GM06990 (cell line): Measurements from ENCODE around the gene TREH.

Source experiments
- DNase-seq: peaks from one replicate; pipeline ENCODE4 v3.0.0-alpha.2; 2011; ENCODE audit not compliant: insufficient read length; ENCODE audit errors: extremely low read depth
- H3K27me3 ChIP-seq: replicated peaks from 2 replicates; pipeline ENCODE4 v1.6.0; 2011; ENCODE audit warnings: low read length; ENCODE audit not compliant: control insufficient read depth, insufficient read depth
- H3K36me3 ChIP-seq: 2 replicates; pipeline ENCODE4 v1.5.1; 2011; ENCODE audit warnings: low read length; ENCODE audit not compliant: control insufficient read depth, insufficient read depth
- H3K4me3 ChIP-seq: replicated peaks from 2 replicates; pipeline ENCODE4 v1.5.1; 2011; ENCODE audit warnings: low read depth, mild to moderate bottlenecking, control low read depth, low read length
- TF ChIP-seq, protein P1 (sequence below): IDR thresholded peaks from 2 replicates; pipeline ENCODE4 v1.5.1; 2011; ENCODE audit warnings: low read length, control low read depth, mild to moderate bottlenecking, inconsistent platforms; ENCODE audit not compliant: insufficient read depth, poor library complexity, severe bottlenecking

Gene TREH

DNA sequence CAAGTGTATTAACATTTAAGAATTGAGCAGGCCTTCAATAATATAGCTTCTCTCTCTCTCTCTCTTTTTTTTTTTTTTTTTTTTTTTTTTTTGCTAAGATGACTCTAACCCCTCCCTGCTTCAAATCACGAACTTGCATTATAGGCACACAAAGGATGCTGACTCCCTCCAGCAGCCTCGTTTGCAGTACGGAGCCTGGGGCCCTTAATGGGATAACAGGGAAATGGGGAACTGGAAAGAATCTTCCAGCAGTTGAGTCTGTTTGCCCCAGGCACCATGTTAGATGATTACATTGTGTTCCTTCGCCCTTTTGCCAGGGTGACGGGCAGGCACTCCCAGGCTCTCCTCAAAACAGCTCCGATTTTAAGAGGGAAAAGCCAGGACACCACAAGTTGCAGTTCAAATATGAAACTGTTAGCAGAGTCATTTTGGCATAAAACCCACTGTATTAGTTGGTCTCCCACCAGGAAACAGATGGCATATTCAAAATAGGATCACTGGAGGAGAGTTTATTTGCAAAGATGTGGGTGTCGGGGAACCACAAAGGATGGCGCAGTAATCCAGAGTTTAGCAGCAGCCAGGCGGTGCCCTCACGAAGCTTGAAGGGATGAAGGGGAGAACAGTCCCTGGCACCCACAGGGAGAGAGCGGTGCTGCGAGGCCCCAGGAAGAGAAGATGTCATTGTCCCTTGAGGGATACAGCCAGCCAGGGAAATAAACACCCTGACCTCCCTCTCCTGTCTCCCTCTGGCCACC lies 26.5 kb upstream of the TREH start:
- H3K4me3 ChIP-seq: no peak overlapping the region

DNA sequence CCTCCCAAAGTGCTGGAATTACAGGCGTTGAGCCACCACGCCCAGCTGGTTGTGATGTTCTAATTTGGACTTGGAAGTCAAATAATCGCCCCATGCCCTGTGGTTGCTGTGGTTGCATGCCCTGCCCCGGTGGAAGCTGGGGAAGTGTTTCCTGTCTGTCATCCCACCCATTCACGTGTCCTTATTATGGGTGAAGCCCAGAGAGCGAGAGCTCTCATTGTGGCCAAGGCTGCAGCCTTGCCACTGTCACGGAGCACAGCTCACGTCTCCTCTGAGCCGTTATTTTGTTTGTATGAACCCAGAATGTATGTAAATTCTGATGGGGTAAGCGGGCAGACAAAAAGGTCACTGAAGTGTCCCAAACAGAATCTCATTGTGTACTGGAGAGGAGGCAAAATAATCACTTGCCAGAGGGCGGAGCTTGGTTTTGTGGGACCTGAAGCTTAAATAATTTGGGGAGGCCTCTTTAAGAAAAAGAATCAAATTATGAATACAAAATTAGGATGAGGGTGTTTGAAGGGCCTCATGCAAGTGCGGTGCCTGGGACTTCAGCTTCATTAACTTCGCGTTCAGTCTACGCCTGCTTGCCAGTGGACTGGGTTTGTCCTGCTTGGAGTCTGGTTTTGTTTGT lies 25.8 kb upstream of the TREH start:
- H3K36me3 ChIP-seq: no peaks in the 10 kb centered on the region
- TF ChIP-seq, protein P1, sequence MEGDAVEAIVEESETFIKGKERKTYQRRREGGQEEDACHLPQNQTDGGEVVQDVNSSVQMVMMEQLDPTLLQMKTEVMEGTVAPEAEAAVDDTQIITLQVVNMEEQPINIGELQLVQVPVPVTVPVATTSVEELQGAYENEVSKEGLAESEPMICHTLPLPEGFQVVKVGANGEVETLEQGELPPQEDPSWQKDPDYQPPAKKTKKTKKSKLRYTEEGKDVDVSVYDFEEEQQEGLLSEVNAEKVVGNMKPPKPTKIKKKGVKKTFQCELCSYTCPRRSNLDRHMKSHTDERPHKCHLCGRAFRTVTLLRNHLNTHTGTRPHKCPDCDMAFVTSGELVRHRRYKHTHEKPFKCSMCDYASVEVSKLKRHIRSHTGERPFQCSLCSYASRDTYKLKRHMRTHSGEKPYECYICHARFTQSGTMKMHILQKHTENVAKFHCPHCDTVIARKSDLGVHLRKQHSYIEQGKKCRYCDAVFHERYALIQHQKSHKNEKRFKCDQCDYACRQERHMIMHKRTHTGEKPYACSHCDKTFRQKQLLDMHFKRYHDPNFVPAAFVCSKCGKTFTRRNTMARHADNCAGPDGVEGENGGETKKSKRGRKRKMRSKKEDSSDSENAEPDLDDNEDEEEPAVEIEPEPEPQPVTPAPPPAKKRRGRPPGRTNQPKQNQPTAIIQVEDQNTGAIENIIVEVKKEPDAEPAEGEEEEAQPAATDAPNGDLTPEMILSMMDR: no peak
- no peaks in the 10 kb centered on the region for H3K27me3 ChIP-seq
- DNase-seq: no peak
- no peak overlapping the region for H3K4me3 ChIP-seq

More for the DNA sequence above, 26.5 kb upstream of the TREH start:
- TF ChIP-seq, protein P1: no peak
- DNase-seq: no peak
- Histone ChIP-seq H3K27me3 (no peaks in the 10 kb centered on the region), H3K36me3 (no peaks in the 10 kb centered on the region)

DNA sequence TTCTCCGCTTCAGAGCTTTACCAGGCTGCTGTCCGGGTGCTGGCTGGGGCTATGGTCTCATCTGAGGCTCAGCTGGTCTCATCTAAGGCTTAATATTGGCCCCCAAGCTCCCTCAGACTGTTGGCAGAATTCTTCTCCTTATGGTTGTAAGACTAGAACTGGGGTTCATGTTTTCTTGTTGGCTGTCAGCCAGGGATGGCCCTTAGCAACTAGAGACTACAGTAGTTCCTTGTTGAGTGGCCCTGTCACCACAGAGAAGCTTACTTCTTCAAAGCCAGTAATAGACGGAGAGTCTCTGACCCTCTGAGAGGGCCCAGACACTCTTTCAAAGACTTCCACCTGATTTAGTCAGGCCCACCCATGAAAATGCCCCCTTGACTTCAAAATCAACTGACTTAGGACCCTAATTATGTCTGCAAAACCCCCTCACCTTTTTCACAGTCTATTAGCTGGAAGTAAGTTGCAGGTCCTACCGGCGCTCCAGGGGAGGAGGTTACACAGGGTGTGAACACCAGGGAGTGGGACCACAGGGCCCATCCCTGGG lies 24.2 kb upstream of the TREH start:
- no peak overlapping the region for H3K4me3 ChIP-seq
- TF ChIP-seq, protein P1: no peak
- H3K27me3 ChIP-seq: no peaks in the 10 kb centered on the region
- no peaks in the 10 kb centered on the region for H3K36me3 ChIP-seq
- DNase-seq: no peak

DNA sequence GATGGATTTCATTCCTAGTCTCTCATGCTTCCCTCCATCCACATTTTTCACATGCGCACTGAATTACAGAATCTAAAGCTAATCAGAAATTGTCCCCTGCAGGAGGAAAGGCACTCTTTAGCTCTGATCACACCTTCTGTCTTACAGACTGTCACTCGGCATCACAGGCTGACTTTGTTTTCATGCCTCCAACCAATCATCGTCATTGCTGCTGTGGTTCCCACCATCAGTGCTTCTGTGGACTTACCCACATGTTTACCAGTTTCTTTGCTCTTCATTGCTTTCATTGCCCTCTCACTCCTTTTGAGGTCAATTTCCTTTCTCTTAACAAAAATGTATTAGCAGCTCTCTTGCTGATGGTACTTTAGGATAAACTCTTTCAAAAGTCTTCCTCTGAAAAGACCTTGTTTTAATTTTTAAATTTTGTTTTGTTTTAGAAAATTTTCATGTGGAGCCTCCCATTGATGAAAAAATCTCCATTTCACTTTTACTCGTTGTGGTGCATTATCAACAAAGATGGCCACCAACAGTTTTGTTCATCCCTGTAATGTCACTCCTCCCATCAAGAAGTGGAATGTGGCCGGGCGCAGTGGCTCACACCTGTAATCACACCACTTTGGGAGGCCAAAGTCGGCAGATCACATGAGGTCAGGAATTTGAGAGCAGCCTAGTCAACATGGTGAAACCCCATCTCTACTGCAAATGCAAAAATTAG lies 20.2 kb upstream of the TREH start:
- H3K27me3 ChIP-seq: no peaks in the 10 kb centered on the region
- TF ChIP-seq, protein P1: no peak
- DNase-seq: no peak
- H3K36me3 ChIP-seq: no peaks in the 10 kb centered on the region
- no peak overlapping the region for H3K4me3 ChIP-seq

DNA sequence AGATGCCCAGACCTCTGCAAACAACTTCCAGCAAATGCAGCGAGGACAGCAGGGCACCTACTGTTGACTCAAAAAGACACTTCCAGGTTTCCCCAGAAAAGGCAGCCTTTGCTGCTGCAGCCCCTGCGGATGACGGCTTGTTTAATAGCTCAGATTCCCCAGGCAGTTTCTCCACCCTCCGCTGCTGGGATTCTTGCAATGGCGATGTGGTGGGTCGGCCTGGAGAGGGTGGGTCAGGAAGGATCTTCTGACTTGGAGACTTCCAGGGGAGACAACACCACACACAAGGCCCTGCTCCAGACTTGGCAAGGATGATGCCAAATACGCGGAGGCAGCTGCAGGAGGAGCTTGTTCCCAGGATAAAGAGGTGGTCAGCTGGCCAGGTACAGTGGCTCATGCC lies 17.9 kb upstream of the TREH start:
- DNase-seq: no peak
- Histone ChIP-seq H3K36me3 (no peaks in the 10 kb centered on the region), H3K27me3 (no peaks in the 10 kb centered on the region), H3K4me3 (no peak overlapping the region)
- TF ChIP-seq, protein P1: no peak
